HUES48 (cell line): ENCODE data around the gene AXIN2.
"Not testable (repeated sequence)": the region's sequence is repeated elsewhere in the genome, so short reads cannot be mapped to it uniquely, and the experiment has no call there.

Experiments
- H3K27ac ChIP-seq: one replicate; pipeline ENCODE4 v1.7.0; 2013; ENCODE audit warnings: low read depth, low read length, inconsistent platforms
- H3K27me3 ChIP-seq: 2 replicates; pipeline ENCODE4 v1.6.1; 2013; ENCODE audit warnings: mild to moderate bottlenecking, low read length; ENCODE audit not compliant: control insufficient read depth, insufficient read depth
- H3K36me3 ChIP-seq: 2 replicates; pipeline ENCODE4 v1.6.1; 2013; ENCODE audit warnings: low read length; ENCODE audit not compliant: control insufficient read depth, insufficient read depth
- H3K4me1 ChIP-seq: 2 replicates; pipeline ENCODE4 v1.6.1; 2013; ENCODE audit warnings: mild to moderate bottlenecking, low read length; ENCODE audit not compliant: control insufficient read depth, insufficient read depth
- H3K4me3 ChIP-seq: 2 replicates; pipeline ENCODE4 v1.5.1; 2013; ENCODE audit warnings: mild to moderate bottlenecking, low read depth, low read length
- H3K9ac ChIP-seq: 2 replicates; pipeline ENCODE4 v1.6.1; 2013; ENCODE audit warnings: mild to moderate bottlenecking, low read depth, low read length, moderate library complexity
- H3K9me3 ChIP-seq: 2 replicates; pipeline ENCODE4 v1.6.1; 2013; ENCODE audit warnings: low read length; ENCODE audit not compliant: control insufficient read depth, insufficient read depth

The AXIN2 gene

GRCh38 chr17:65487161-65487560, 74.3 kb downstream of the AXIN2 start:
- H3K9ac ChIP-seq = no peak overlapping the region
- H3K9me3 ChIP-seq = no peaks in the 10 kb centered on the region
- H3K4me3 ChIP-seq = no peak overlapping the region
- H3K27ac ChIP-seq = no peak overlapping the region
- H3K4me1 ChIP-seq = no peaks in the 10 kb centered on the region
- no peaks in the 10 kb centered on the region for H3K36me3 ChIP-seq
- no peaks in the 10 kb centered on the region for H3K27me3 ChIP-seq

GRCh38 chr17:65485388-65486299, 75.8 kb downstream of the AXIN2 start:
- Histone ChIP-seq H3K27me3 (no peaks in the 10 kb centered on the region), H3K36me3 (no peaks in the 10 kb centered on the region), H3K9me3 (no peaks in the 10 kb centered on the region; the same call in 1 of the 2 replicates), H3K9ac (no peak overlapping the region), H3K27ac (no peak overlapping the region), H3K4me1 (no peaks in the 10 kb centered on the region), H3K4me3 (no peak overlapping the region)

GRCh38 chr17:65484405-65484804, 77.0 kb downstream of the AXIN2 start:
- H3K27ac ChIP-seq, H3K9ac ChIP-seq, H3K9me3 ChIP-seq, H3K4me3 ChIP-seq, H3K36me3 ChIP-seq, H3K4me1 ChIP-seq, H3K27me3 ChIP-seq: not testable (repeated sequence)

GRCh38 chr17:65483438-65483837, 78.0 kb downstream of the AXIN2 start:
- Histone ChIP-seq H3K4me1 (no peaks in the 10 kb centered on the region), H3K36me3 (no peaks in the 10 kb centered on the region), H3K27ac (no peak overlapping the region), H3K4me3 (no peak overlapping the region), H3K9ac (no peak overlapping the region), H3K27me3 (no peaks in the 10 kb centered on the region), H3K9me3 (no peaks in the 10 kb centered on the region; the same call in 1 of the 2 replicates)

GRCh38 chr17:65482201-65482600, 79.2 kb downstream of the AXIN2 start:
- H3K4me3 ChIP-seq = no peak overlapping the region
- no peak overlapping the region for H3K27ac ChIP-seq
- H3K27me3 ChIP-seq = no peaks in the 10 kb centered on the region
- H3K4me1 ChIP-seq = no peaks in the 10 kb centered on the region
- H3K9ac ChIP-seq = no peak overlapping the region
- no peaks in the 10 kb centered on the region for H3K36me3 ChIP-seq
- H3K9me3 ChIP-seq = no peaks in the 10 kb centered on the region; the same call in 1 of the 2 replicates

- Histone ChIP-seq H3K27ac (no peak overlapping the region), H3K27me3 (no peaks in the 10 kb centered on the region), H3K9ac (no peak overlapping the region), H3K36me3 (no peaks in the 10 kb centered on the region), H3K4me1 (no peaks in the 10 kb centered on the region), H3K9me3 (no peaks in the 10 kb centered on the region; the same call in 1 of the 2 replicates), H3K4me3 (no peak overlapping the region)
Observed at GRCh38 chr17:65479282-65479681, 82.2 kb downstream of the AXIN2 start.
